Osteoblast (primary cell): ENCODE measurements around the gene SLX9. TPM values are rescaled to one million over a fixed set of nuclear protein-coding genes. Genes with fewer than 3 reads are reported as not detected.
A peak's percentile ranks its signal among the peaks of the same experiment; 100 is the strongest.

Experiments used
- DNase-seq: peaks from one replicate; pipeline ENCODE4 v3.0.0; 2011; ENCODE audit warnings: low spot score, mixed read lengths; ENCODE audit not compliant: insufficient read length; ENCODE audit errors: missing footprints
- H2AFZ ChIP-seq: 2 replicates; pipeline ENCODE4 v1.6.0; 2011; ENCODE audit warnings: mild to moderate bottlenecking, low read length
- H3K27ac ChIP-seq: 2 replicates; pipeline ENCODE4 v1.5.1; 2011; ENCODE audit warnings: mild to moderate bottlenecking, low read depth, low read length, moderate library complexity
- H3K27me3 ChIP-seq: 2 replicates; pipeline ENCODE4 v1.6.0; 2012; ENCODE audit warnings: mild to moderate bottlenecking, control low read depth, inconsistent platforms, low read length, moderate library complexity; ENCODE audit not compliant: insufficient read depth
- H3K36me3 ChIP-seq: 2 replicates; pipeline ENCODE4 v1.5.1; 2011; ENCODE audit warnings: mild to moderate bottlenecking, low read length, control low read depth, moderate library complexity; ENCODE audit not compliant: insufficient read depth
- H3K4me1 ChIP-seq: 2 replicates; pipeline ENCODE4 v1.5.1; 2011; ENCODE audit warnings: mild to moderate bottlenecking, low read length, control low read depth, moderate library complexity; ENCODE audit not compliant: insufficient read depth
- H3K4me2 ChIP-seq: 2 replicates; pipeline ENCODE4 v1.6.0; 2011; ENCODE audit warnings: mild to moderate bottlenecking, low read length; ENCODE audit not compliant: insufficient read depth
- H3K4me3 ChIP-seq: fragments of 200-600 bp; sonication (generic); 3 replicates; pipeline ENCODE4 v1.5.1; 2012; ENCODE audit warnings: mild to moderate bottlenecking, low read length, inconsistent platforms; ENCODE audit not compliant: insufficient read depth
- H3K79me2 ChIP-seq: 2 replicates; pipeline ENCODE4 v1.6.0; 2012; ENCODE audit warnings: mild to moderate bottlenecking, low read length, control low read depth, inconsistent platforms; ENCODE audit not compliant: insufficient read depth
- H3K9me3 ChIP-seq: 2 replicates; pipeline ENCODE4 v1.5.1; 2011; ENCODE audit warnings: low read depth, low read length, control low read depth
- H4K20me1 ChIP-seq: 2 replicates; pipeline ENCODE4 v1.6.0; 2012; ENCODE audit warnings: mild to moderate bottlenecking, low read length, control low read depth; ENCODE audit not compliant: insufficient read depth
- CTCF ChIP-seq: IDR thresholded peaks from 2 replicates; pipeline ENCODE4 v1.5.1; 2011; ENCODE audit warnings: mild to moderate bottlenecking, low read depth, low read length, moderate library complexity; ENCODE audit errors: extremely low read depth
- total RNA-seq: library from RNA; depleted of rRNA; stranded (reverse); fragments of >200 nt; gene quantifications from 2 replicates; pipeline ENCODE4 v1.2.3, GENCODE V29; 2012

Gene SLX9
- total RNA-seq, 1 donor: 9.4 TPM

- Histone ChIP-seq H3K27me3 (peaks cover 3% of the 10 kb centered on the region), H3K36me3 (no peaks in the 10 kb centered on the region), H3K4me2 (no peak overlapping the region), H3K9me3 (peaks cover 3% of the 10 kb centered on the region), H3K4me3 (no peak overlapping the region), H3K4me1 (peaks cover 22% of the 10 kb centered on the region), H3K79me2 (no peaks in the 10 kb centered on the region), H2AFZ (no peak overlapping the region), H3K27ac (no peak overlapping the region), H4K20me1 (no peaks in the 10 kb centered on the region)
- no peak for TF ChIP-seq CTCF
- DNase-seq: no peak
Measured at GRCh38 chr21:45010096-45010495, 70.3 kb downstream of the SLX9 start.

GRCh38 chr21:45010860-45011259 lies 71.0 kb downstream of the SLX9 start:
- Histone ChIP-seq H3K27ac (no peak overlapping the region), H3K4me3 (no peak overlapping the region), H4K20me1 (no peaks in the 10 kb centered on the region), H3K4me1 (peaks cover 22% of the 10 kb centered on the region), H3K27me3 (peaks cover 3% of the 10 kb centered on the region), H3K79me2 (no peaks in the 10 kb centered on the region), H3K36me3 (no peaks in the 10 kb centered on the region), H2AFZ (no peak overlapping the region), H3K9me3 (peaks cover 3% of the 10 kb centered on the region), H3K4me2 (no peak overlapping the region)
- TF ChIP-seq CTCF: no peak
- DNase-seq: no peak

- TF ChIP-seq CTCF: no peak
- Histone ChIP-seq H3K79me2 (no peaks in the 10 kb centered on the region), H2AFZ (no peak overlapping the region), H3K9me3 (peaks cover 3% of the 10 kb centered on the region), H3K4me1 (peaks cover 22% of the 10 kb centered on the region), H4K20me1 (no peaks in the 10 kb centered on the region), H3K4me3 (no peak overlapping the region), H3K27me3 (peaks cover 3% of the 10 kb centered on the region), H3K27ac (no peak overlapping the region), H3K36me3 (no peaks in the 10 kb centered on the region), H3K4me2 (no peak overlapping the region)
- DNase-seq: no peak
Measured at GRCh38 chr21:45011426-45011825, 71.6 kb downstream of the SLX9 start.

- H2AFZ ChIP-seq: peak overlapping the region; percentile 53
Measured at GRCh38 chr21:45011911-45012661, 72.3 kb downstream of the SLX9 start.

More at GRCh38 chr21:45011911-45012661, 72.3 kb downstream of the SLX9 start:
- peak overlapping the region; percentile 22 for H3K27ac ChIP-seq
- H3K27me3 ChIP-seq: no peaks in the 10 kb centered on the region
- no peaks in the 10 kb centered on the region for H3K36me3 ChIP-seq
- TF ChIP-seq CTCF: peak; percentile 18
- peak overlapping the region; percentile 51 for H3K4me2 ChIP-seq
- peak; percentile 99 for DNase-seq
- H3K9me3 ChIP-seq: peaks cover 3% of the 10 kb centered on the region
- H3K79me2 ChIP-seq: no peaks in the 10 kb centered on the region
- peaks cover 22% of the 10 kb centered on the region for H3K4me1 ChIP-seq
- no peaks in the 10 kb centered on the region for H4K20me1 ChIP-seq
- peak overlapping the region; percentile 1 for H3K4me3 ChIP-seq
